ENCODE results near the gene GABARAPL1. TPM values are rescaled to one million over a fixed set of nuclear protein-coding genes. Genes with fewer than 3 reads are reported as not detected.
"Not testable (repeated sequence)": the region's sequence is repeated elsewhere in the genome, so short reads cannot be mapped to it uniquely, and the experiment has no call there.

GABARAPL1 gene
- total RNA-seq, 1 donor from 2014 or later: 133 TPM

- H3K9me3 Mint-ChIP-seq (ENCODE audit: unreplicated experiment): no peaks in the 10 kb centered on the region
- H3K4me1 Mint-ChIP-seq (ENCODE audit: unreplicated experiment): peaks cover 23% of the 10 kb centered on the region
Observed at GRCh38 chr12:10214895-10215267, 2.2 kb downstream of the GABARAPL1 start.

GRCh38 chr12:10215436-10215835 is 2.8 kb downstream of the GABARAPL1 start:
- DNase-seq (ENCODE audit: low spot score): no peak
- TF ChIP-seq CTCF (IDR thresholded peaks at IDR 0.05; ENCODE audit: unreplicated experiment): no peak
- peaks cover 6% of the 10 kb centered on the region for H3K36me3 Mint-ChIP-seq (ENCODE audit: low read depth, unreplicated experiment)
- H3K4me1 Mint-ChIP-seq (ENCODE audit: unreplicated experiment): peaks cover 23% of the 10 kb centered on the region
- peak overlapping the region; percentile 100 for H3K4me3 Mint-ChIP-seq (ENCODE audit: unreplicated experiment)
- peaks cover 9% of the 10 kb centered on the region for H3K27me3 Mint-ChIP-seq (ENCODE audit: unreplicated experiment)
- peak overlapping the region; percentile 100 for H3K27ac Mint-ChIP-seq (ENCODE audit: unreplicated experiment)
- H3K9me3 Mint-ChIP-seq (ENCODE audit: unreplicated experiment): no peaks in the 10 kb centered on the region

More at GRCh38 chr12:10214895-10215267, 2.2 kb downstream of the GABARAPL1 start:
- Mint-ChIP-seq H3K4me3 (ENCODE audit: unreplicated experiment) (peak overlapping the region; percentile 100), H3K36me3 (ENCODE audit: low read depth, unreplicated experiment) (peaks cover 3% of the 10 kb centered on the region), H3K27me3 (ENCODE audit: unreplicated experiment) (peaks cover 9% of the 10 kb centered on the region), H3K27ac (ENCODE audit: unreplicated experiment) (peak overlapping the region; percentile 100)
- no peak for TF ChIP-seq CTCF (IDR thresholded peaks at IDR 0.05; ENCODE audit: unreplicated experiment)
- DNase-seq (ENCODE audit: low spot score): no peak

- H3K27me3 Mint-ChIP-seq (ENCODE audit: unreplicated experiment); DNase-seq (ENCODE audit: low spot score); H3K9me3 Mint-ChIP-seq (ENCODE audit: unreplicated experiment): not testable (repeated sequence)
- peak overlapping the region; percentile 61 for H3K27ac Mint-ChIP-seq (ENCODE audit: unreplicated experiment)
- peaks cover 11% of the 10 kb centered on the region for H3K36me3 Mint-ChIP-seq (ENCODE audit: low read depth, unreplicated experiment)
- H3K4me3 Mint-ChIP-seq (ENCODE audit: unreplicated experiment): peak overlapping the region; percentile 100
- H3K4me1 Mint-ChIP-seq (ENCODE audit: unreplicated experiment): peaks cover 23% of the 10 kb centered on the region
Observed at GRCh38 chr12:10215946-10216345, 3.3 kb downstream of the GABARAPL1 start.

GRCh38 chr12:10218021-10218420 is 5.3 kb downstream of the GABARAPL1 start:
- H3K9me3 Mint-ChIP-seq (ENCODE audit: unreplicated experiment): no peaks in the 10 kb centered on the region

GRCh38 chr12:10220398-10221077 is 7.9 kb downstream of the GABARAPL1 start:
- Mint-ChIP-seq H3K4me3 (ENCODE audit: unreplicated experiment) (peak overlapping the region; percentile 7), H3K27ac (ENCODE audit: unreplicated experiment) (no peak overlapping the region), H3K4me1 (ENCODE audit: unreplicated experiment) (peaks cover 4% of the 10 kb centered on the region), H3K27me3 (ENCODE audit: unreplicated experiment) (no peaks in the 10 kb centered on the region), H3K36me3 (ENCODE audit: low read depth, unreplicated experiment) (peaks cover 46% of the 10 kb centered on the region), H3K9me3 (ENCODE audit: unreplicated experiment) (no peaks in the 10 kb centered on the region)
- DNase-seq (ENCODE audit: low spot score): no peak
- TF ChIP-seq CTCF (IDR thresholded peaks at IDR 0.05; ENCODE audit: unreplicated experiment): no peak

More at GRCh38 chr12:10218021-10218420, 5.3 kb downstream of the GABARAPL1 start:
- peaks cover 16% of the 10 kb centered on the region for H3K4me1 Mint-ChIP-seq (ENCODE audit: unreplicated experiment)
- no peak for DNase-seq (ENCODE audit: low spot score)
- peaks cover 5% of the 10 kb centered on the region for H3K27me3 Mint-ChIP-seq (ENCODE audit: unreplicated experiment)
- no peak overlapping the region for H3K4me3 Mint-ChIP-seq (ENCODE audit: unreplicated experiment)
- H3K27ac Mint-ChIP-seq (ENCODE audit: unreplicated experiment): peak overlapping the region; percentile 24
- TF ChIP-seq CTCF (IDR thresholded peaks at IDR 0.05; ENCODE audit: unreplicated experiment): no peak
- H3K36me3 Mint-ChIP-seq (ENCODE audit: low read depth, unreplicated experiment): peaks cover 32% of the 10 kb centered on the region
